Islet precursor cell (in vitro differentiated cells): ENCODE results near the gene SPINK1.
"Not testable (repeated sequence)": the region's sequence is repeated elsewhere in the genome, so short reads cannot be mapped to it uniquely, and the experiment has no call there.

Experiments
- DNase-seq: peaks from one replicate; pipeline ENCODE4 v3.0.0-alpha.2; 2018

Gene SPINK1

DNA sequence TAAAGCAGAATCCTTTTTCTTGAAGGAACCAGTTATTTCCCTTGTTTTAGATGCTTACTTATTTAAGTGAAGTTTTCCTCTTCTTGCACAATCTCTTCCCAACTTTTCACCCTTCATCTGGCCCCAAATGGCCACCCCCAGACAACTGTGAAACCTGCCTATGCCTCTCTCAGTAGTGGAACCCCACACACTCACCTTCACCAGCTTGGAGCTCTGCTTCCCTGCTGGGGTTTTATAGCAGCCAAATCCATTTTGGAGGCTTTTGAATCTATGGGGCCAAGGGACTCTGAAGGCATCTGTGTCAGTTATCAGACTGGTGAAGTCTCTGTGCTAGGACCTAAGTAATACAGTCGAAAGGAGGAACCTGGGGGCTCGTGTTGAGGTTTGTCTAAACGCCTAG, 22.9 kb upstream of the SPINK1 start:
- DNase-seq: no peak

- DNase-seq: no peak
These were observed 22.0 kb upstream of the SPINK1 start for GRCh38 chr5:147853372-147853987.

DNA sequence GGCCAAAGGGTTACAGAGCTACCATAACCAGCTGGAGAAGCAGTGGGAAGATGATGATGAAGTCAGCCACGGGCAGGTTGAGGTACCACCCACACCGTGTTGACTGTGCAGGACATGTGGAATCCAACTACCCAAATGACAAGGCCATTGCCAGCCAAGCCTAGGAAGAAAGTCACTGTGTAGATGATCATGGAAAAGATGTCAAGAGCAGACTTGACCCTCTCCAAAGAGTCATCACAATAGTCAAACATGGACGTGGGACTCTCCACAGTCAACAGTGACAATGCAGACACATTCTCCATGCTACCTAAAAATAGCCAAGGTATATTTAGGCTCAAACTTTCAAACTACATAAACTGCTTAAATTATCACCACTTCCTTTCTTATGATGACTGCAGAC, 20.9 kb upstream of the SPINK1 start:
- no peak for DNase-seq

- DNase-seq: no peak
These were observed 20.1 kb upstream of the SPINK1 start for GRCh38 chr5:147851578-147851977.

DNA sequence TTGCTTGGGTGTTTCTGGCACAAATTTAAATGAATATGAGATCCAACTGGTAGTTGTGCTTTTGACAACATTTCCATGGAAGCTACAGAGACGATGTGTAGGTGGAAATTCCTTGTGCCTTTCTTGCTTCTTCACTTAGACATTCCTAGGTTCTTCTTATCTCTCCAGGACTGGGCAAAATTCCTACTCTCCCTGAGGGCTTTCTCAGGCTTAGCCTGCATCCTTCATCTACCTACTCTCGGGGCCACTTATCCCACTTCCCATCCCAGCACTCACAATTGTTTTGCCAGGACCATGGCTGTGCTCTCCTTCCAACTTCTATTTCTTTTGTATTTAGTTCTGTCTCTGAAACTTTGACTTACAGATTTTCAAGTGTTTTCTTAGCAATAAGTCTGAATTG, 17.8 kb upstream of the SPINK1 start:
- DNase-seq: peak; percentile 81

DNA sequence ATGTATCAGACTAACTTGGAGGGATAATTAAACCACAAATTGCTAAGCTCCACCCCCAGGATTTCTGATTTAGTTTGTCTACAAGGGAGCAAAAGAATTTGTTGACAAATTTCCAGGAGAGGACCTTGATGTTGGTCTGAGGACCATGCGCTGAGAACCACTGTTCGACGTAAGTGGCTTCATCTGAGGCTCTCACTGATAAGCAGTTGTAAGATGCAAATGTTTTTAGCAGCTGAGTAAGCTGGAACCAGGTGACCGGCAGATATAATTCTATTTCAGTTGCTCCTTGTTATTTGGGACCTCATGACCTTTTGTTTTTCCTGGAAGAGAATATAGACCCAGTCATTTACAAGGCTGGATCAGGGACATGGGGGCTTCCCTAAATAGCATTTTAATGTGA, 14.1 kb upstream of the SPINK1 start:
- no peak for DNase-seq

- DNase-seq: no peak
These were observed 13.4 kb upstream of the SPINK1 start for GRCh38 chr5:147844846-147845245.

DNA sequence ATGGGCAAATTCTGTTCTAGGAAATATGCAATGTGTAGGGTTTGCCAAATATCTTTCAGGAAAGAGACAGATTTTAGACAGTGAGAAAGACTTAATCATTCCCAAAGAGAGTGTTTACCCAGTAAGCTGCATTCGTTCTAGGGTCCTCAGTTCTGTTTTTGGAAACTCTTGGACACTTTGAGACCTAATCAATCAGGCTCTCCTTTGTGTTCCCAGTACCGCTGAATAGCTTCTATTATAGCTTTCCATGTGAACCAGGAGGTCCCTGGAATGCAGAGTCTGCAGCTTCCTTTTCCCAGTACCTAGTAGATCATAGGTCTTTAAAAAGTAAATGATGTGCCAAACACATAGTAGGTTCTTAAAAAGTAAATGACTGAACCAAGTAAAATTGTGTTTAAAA, 11.4 kb upstream of the SPINK1 start:
- DNase-seq: no peak

DNA sequence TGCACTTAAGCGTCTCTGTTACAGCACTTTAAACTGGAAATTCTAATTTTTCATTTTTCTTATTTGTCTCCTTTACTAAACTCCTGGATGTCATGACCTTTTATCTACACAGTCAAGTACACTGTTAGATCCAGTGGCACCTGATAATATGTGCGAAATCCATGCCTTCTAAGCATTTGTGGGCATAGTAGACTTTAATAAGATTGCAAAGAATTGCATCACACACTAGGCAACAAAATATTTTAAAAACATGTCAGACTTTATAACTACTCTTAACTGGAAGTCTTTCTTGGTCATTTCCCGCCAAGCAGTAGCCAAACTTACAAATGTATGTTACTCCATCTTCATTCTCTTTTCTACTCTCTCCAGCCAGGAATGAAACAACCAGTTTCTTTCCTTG, 5.0 kb upstream of the SPINK1 start:
- no peak for DNase-seq

DNA sequence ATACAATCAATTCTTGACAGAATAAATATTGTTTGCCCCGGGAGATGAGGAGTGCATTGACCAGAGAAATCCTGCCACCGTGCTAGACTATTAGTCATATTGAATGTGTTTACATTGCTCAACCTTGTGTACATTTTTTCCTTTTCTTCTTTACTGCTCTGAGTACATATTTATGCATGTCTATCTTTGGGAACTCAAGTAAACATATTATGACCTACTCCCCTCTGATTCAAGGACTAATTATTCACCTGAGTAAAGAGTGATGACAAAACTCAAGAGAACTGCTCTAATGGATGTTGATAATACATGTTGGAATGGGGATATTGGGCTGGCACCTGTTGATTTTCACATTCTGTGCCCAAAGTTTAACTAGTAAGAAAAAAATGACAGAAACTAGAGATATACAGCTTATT, 3.9 kb upstream of the SPINK1 start:
- DNase-seq: no peak

DNA sequence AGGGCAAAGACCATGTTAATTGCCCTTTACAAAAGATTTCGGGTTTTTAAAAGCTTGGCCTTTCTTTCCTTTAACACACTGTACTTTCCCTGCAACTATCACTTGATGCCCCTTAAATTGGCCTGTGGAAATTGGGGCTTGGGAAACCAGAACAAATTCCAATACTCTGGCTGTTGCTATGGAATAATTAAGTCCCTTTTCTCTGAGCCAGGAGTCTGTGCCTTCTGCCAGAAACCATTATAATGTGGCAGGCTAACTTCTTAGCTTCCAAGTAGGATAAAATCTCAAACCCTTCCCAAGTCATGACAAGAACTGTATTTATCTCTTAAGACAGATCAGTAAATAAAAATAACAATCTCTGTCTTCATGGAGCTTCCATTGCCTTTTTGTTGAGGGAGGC, 1.1 kb upstream of the SPINK1 start:
- no peak for DNase-seq

GRCh38 chr5:147830035-147830434, 1.4 kb downstream of the SPINK1 start:
- DNase-seq: no peak

DNA sequence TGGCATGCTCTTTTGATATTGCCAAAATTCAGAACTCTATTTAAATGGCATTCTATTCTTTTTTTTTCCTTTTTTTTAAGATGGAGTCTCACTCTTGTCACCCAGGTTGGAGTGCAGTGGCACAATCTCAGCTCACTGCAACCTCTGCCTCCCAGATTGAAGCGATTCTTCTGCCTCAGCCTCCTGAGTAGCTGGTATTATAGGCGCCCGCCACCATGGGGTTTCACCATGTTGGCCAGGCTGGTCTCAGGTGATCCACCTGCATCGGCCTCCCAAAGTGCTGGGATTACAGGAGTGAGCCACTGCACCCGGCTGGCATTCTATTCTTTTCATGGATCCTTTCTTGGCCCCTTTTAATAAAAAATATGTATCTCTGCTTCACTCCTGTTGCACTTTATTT, 4.5 kb downstream of the SPINK1 start:
- DNase-seq: not testable (repeated sequence)

- no peak for DNase-seq
These were observed 5.1 kb downstream of the SPINK1 start for GRCh38 chr5:147826361-147826760.

- peak; percentile 54 for DNase-seq
These were observed 8.6 kb downstream of the SPINK1 start for GRCh38 chr5:147822686-147823491.

DNA sequence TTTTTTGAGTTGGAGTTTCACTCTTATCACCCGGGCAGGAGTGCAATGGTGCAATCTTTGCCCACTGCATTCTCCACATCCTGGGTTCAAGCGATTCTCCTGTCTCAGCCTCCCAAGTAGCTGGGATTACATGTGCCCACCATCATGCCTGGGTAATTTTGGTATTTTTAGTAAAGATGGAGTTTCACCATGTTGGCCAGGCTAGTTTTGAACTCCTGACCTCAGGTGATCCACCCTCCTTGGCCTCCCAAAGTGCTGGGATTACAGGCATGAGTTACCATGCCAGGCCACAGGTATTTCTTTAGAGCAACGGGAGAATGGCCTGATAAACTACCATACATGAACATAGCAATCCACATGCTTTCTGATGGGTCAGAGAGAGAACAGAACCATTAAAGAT, 9.2 kb downstream of the SPINK1 start:
- DNase-seq: not testable (repeated sequence)

DNA sequence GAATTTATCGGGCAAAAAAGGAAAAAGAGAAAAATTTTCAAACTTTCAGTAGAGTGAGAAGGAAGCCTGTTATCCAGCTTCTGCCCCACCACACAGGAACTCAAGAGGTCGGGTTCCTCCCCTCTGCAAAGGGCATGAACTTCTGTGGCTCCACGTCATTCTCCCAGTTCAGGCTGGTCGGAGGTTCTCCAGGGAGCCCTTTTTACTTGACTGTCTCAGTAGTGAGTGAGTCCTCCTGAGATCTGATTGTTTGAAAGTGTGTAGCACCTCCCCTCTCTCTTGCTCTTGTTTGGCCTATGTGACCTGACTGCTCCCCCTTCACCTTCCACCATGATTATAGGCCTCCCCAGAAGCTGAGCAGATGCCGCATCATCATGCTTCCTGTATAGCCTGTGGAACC, 9.7 kb downstream of the SPINK1 start:
- DNase-seq: no peak

DNA sequence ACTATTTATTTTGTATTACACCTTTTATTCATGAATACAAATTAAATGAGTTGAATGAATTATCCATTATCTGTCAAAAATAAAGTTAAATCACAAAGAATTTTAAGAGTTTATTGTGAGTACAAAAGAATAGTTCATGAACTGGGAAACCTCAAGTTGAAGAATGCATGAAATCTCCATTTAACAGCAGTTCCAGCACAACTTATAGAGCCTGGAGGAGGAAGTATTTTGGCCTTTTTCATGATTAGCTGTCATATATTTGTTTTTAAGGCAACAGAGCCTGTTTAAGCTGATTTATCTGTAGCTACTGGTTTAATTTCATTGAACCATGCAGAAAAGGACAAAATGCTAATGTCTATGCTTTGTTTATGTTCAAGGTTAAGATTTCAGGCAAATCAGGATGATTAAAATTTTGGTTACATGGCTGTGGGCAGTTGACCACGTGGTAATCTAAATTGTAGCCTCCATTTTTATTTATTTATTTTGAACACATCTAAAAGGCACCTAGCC, 12.2 kb downstream of the SPINK1 start:
- DNase-seq: no peak

DNA sequence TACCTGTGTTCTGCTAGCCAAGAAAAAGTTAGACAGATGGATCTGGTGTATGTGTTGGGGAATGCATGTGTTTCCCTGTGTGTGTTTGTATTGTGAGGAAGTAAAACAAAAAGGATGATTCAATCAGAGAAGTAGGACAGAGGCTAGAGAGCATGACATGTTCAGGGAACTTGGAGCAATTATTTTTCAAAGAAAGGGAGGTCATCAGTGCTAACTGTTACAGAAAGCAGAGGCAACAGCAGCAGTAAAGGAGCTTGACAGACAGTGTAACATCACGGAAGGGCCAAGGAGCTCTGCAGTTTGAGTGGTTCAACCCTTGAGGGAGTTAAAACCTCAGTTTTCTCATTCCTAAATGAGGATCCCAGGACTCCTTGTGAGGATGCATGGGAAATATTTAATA, 13.2 kb downstream of the SPINK1 start:
- no peak for DNase-seq

DNA sequence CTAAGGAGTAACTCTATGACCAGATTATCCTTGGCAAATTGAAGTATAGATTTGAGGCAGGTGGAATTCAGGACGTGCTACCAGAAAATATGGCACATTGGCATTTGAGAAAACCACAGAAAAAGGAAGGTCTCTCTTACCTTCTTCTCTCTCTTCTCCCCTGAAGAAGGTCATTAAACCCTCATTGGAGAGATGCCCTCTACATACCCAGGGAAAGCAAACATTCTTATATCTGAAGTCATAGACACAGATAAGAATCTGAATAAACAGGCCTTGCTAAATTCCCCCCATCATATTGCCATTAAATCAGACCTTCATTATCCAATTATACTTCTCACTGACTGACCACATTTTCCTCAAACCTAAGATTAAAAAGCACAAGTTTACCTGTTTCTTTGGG, 17.8 kb downstream of the SPINK1 start:
- no peak for DNase-seq

- peak; percentile 52 for DNase-seq
These were observed 21.4 kb downstream of the SPINK1 start for GRCh38 chr5:147809830-147810666.

DNA sequence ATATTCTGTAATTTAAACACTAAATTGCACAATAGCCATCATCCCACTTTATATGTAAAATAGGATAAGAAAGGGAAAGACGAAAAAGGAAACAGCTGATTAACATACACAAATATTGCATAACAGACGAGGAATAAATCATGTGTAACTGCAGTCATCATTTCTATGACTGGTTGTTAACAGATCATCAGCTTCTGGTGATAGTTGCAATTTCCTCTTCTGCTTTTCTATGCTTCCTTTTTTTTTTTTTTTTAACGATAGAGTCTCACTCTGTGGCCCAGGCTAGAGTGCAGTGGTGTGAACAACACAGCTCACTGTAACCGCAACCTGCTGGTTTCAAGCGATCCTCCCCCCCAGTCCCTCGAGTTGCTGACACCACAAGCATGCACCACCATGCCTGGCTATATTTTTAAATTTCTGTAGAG, 26.4 kb downstream of the SPINK1 start:
- DNase-seq: no peak

GRCh38 chr5:147804334-147804733, 27.1 kb downstream of the SPINK1 start:
- DNase-seq: no peak

DNA sequence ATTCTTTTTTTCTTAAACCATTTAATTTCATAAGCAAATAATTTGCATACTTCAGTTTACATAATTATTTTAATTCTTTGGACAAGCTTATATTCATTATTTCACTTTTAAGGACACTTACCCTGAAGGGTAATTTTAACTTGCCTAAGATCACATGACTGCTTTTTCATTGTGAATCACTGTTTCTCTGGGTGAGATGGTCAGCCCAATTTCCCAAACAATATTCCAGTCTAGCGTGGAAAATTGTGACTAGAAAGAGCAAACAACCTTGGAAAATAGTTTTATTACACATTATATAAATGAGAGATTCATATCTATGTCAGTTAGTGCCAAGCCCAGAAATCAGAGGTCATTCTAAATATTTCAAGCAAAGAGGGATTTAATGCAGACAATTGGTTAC, 27.5 kb downstream of the SPINK1 start:
- no peak for DNase-seq
